HEK293 (cell line): ENCODE data around the gene DMKN.

Source experiments
- HOXA7 ChIP-seq: sonication (generic); formaldehyde crosslinking; IDR thresholded peaks from 2 replicates; pipeline ENCODE4 v1.8.1; 2022; ENCODE audit warnings: missing genetic modification reagents, borderline replicate concordance
- SP3 ChIP-seq: fragments of 450-650 bp; formaldehyde crosslinking; IDR thresholded peaks from 2 replicates; pipeline ENCODE4 v1.5.1; 2016; ENCODE audit warnings: missing biosample characterization, missing genetic modification characterization
- ZIC2 ChIP-seq: fragments of 450-650 bp; formaldehyde crosslinking; IDR thresholded peaks from 2 replicates; pipeline ENCODE4 v1.5.1; 2016; ENCODE audit warnings: missing biosample characterization, missing genetic modification characterization
- ZNF10 ChIP-seq: fragments of 450-650 bp; formaldehyde crosslinking; IDR thresholded peaks from 2 replicates; pipeline ENCODE4 v1.5.1; 2017; ENCODE audit warnings: missing biosample characterization, missing genetic modification characterization
- ZNF510 ChIP-seq: fragments of 450-650 bp; formaldehyde crosslinking; IDR thresholded peaks from 2 replicates; pipeline ENCODE4 v1.5.1; 2018; ENCODE audit warnings: mild to moderate bottlenecking, missing genetic modification characterization, missing biosample characterization; ENCODE audit not compliant: insufficient replicate concordance
- ZNF558 ChIP-seq: fragments of 450-650 bp; formaldehyde crosslinking; IDR thresholded peaks from 2 replicates; pipeline ENCODE4 v1.5.1; 2016; ENCODE audit warnings: missing biosample characterization, missing genetic modification characterization
- ZNF596 ChIP-seq: fragments of 450-650 bp; IDR thresholded peaks from 2 replicates; pipeline ENCODE4 v1.5.0; 2018; ENCODE audit warnings: missing biosample characterization, mild to moderate bottlenecking, missing genetic modification characterization, moderate library complexity
- ZNF677 ChIP-seq: fragments of 450-650 bp; IDR thresholded peaks from 2 replicates; pipeline ENCODE4 v1.5.0; 2018; ENCODE audit warnings: missing biosample characterization, mild to moderate bottlenecking, missing genetic modification characterization, moderate library complexity
- ZNF707 ChIP-seq: fragments of 450-650 bp; formaldehyde crosslinking; IDR thresholded peaks from 2 replicates; pipeline ENCODE4 v1.5.1; 2016; ENCODE audit warnings: missing biosample characterization, missing genetic modification characterization
- ZNF792 ChIP-seq: fragments of 450-650 bp; formaldehyde crosslinking; IDR thresholded peaks from 2 replicates; pipeline ENCODE4 v1.5.1; 2016; ENCODE audit warnings: missing biosample characterization, missing genetic modification characterization
- TF ChIP-seq, protein P1 (sequence below): fragments of 450-650 bp; formaldehyde crosslinking; IDR thresholded peaks from 2 replicates; pipeline ENCODE4 v1.5.1; 2016; ENCODE audit warnings: missing biosample characterization, missing genetic modification characterization
- TF ChIP-seq, protein P2 (sequence below): fragments of 450-650 bp; formaldehyde crosslinking; IDR thresholded peaks from 2 replicates; pipeline ENCODE4 v1.5.1; 2016; ENCODE audit warnings: missing biosample characterization, missing genetic modification characterization

- TF ChIP-seq ZNF10 (tag by site-specific recombination) (no peak), SP3 (tag by site-specific recombination) (no peak), HOXA7 (CRISPR knock-in tag) (no peak), ZNF707 (tag by site-specific recombination) (no peak), ZNF677 (tag by site-specific recombination) (no peak), ZNF558 (tag by site-specific recombination) (no peak), ZNF596 (tag by site-specific recombination) (no peak), ZNF510 (no peak), ZIC2 (tag by site-specific recombination) (no peak), ZNF792 (no peak)
- TF ChIP-seq, protein P1, sequence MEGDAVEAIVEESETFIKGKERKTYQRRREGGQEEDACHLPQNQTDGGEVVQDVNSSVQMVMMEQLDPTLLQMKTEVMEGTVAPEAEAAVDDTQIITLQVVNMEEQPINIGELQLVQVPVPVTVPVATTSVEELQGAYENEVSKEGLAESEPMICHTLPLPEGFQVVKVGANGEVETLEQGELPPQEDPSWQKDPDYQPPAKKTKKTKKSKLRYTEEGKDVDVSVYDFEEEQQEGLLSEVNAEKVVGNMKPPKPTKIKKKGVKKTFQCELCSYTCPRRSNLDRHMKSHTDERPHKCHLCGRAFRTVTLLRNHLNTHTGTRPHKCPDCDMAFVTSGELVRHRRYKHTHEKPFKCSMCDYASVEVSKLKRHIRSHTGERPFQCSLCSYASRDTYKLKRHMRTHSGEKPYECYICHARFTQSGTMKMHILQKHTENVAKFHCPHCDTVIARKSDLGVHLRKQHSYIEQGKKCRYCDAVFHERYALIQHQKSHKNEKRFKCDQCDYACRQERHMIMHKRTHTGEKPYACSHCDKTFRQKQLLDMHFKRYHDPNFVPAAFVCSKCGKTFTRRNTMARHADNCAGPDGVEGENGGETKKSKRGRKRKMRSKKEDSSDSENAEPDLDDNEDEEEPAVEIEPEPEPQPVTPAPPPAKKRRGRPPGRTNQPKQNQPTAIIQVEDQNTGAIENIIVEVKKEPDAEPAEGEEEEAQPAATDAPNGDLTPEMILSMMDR (tag by site-specific recombination) = no peak
- TF ChIP-seq, protein P2, sequence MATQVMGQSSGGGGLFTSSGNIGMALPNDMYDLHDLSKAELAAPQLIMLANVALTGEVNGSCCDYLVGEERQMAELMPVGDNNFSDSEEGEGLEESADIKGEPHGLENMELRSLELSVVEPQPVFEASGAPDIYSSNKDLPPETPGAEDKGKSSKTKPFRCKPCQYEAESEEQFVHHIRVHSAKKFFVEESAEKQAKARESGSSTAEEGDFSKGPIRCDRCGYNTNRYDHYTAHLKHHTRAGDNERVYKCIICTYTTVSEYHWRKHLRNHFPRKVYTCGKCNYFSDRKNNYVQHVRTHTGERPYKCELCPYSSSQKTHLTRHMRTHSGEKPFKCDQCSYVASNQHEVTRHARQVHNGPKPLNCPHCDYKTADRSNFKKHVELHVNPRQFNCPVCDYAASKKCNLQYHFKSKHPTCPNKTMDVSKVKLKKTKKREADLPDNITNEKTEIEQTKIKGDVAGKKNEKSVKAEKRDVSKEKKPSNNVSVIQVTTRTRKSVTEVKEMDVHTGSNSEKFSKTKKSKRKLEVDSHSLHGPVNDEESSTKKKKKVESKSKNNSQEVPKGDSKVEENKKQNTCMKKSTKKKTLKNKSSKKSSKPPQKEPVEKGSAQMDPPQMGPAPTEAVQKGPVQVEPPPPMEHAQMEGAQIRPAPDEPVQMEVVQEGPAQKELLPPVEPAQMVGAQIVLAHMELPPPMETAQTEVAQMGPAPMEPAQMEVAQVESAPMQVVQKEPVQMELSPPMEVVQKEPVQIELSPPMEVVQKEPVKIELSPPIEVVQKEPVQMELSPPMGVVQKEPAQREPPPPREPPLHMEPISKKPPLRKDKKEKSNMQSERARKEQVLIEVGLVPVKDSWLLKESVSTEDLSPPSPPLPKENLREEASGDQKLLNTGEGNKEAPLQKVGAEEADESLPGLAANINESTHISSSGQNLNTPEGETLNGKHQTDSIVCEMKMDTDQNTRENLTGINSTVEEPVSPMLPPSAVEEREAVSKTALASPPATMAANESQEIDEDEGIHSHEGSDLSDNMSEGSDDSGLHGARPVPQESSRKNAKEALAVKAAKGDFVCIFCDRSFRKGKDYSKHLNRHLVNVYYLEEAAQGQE (tag by site-specific recombination) = no peak
These were observed 15.0 kb upstream of the DMKN start, which contains the start of gene SBSN for GRCh38 chr19:35528218-35529038.
